HCT116 (cell line): ENCODE results near the gene ARHGEF1. TPM values are rescaled to one million over a fixed set of nuclear protein-coding genes. Genes with fewer than 3 reads are reported as not detected.

Experiments used
- ATAC-seq: fragments of 200-7000 bp; cut with Tn5 transposase; 2 replicates; pipeline ENCODE4 v1.9.1; 2020; ENCODE audit warnings: mild to moderate bottlenecking, moderate library complexity
- BruUV-seq: library from RNA; stranded (reverse); fragments of 400-500 nt; replicated peaks from 2 replicates; lab custom pipeline; 2021; lab: Mats Ljungman, UMichigan
- CTCF ChIA-PET: fragments of 300-600 bp; sonication (Branson Sonifier 250); formaldehyde crosslinking; loops from one replicate; lab custom pipeline; 2021; ENCODE audit warnings: antibody characterized with exemption; lab: Charles Lee
- POLR2A ChIA-PET: fragments of 300-600, 350-600 bp; sonication (Branson Sonifier 250); formaldehyde crosslinking; loops from one replicate; lab custom pipeline; 2021; ENCODE audit warnings: antibody characterized with exemption; lab: Charles Lee
- RAD21 ChIA-PET, 2 experiments: fragments of 300-600 bp; sonication (Branson Sonifier 250); formaldehyde crosslinking; loops; one replicate each; lab custom pipeline; 2023; ENCODE audit warnings: low total read pairs in 2 of 2; ENCODE audit not compliant: uncharacterized antibody in 2 of 2, unreplicated experiment in 2 of 2, low non-redundant PET in 1 of 2; lab: Charles Lee
- DNase-seq: peaks from one replicate; pipeline ENCODE4 v3.0.0-alpha.2; 2010; ENCODE audit warnings: low read depth, low spot score
- H2AFZ ChIP-seq: fragments of 200-600 bp; shearing (Covaris generic), sonication (generic); 2 replicates; pipeline ENCODE4 v1.6.1; 2017; ENCODE audit warnings: low read depth, mixed run types, mixed read lengths, antibody characterized with exemption, low read length; ENCODE audit not compliant: poor library complexity, severe bottlenecking
- H3K27ac ChIP-seq: 2 replicates; pipeline ENCODE4 v1.5.1; 2012; ENCODE audit warnings: low read depth, low read length
- H3K27me3 ChIP-seq: fragments of 200-600 bp; sonication (generic); 2 replicates; pipeline ENCODE4 v1.6.1; 2016; ENCODE audit warnings: mixed run types, low read length, mixed read lengths; ENCODE audit not compliant: insufficient read depth
- H3K36me3 ChIP-seq, 2 experiments: fragments of 200-500 bp in 1 of 2; fragments of 200-600 bp in 1 of 2; sonication (Bioruptor generic) in 1 of 2; sonication (generic) in 1 of 2; 2 replicates each; pipeline versions ENCODE4 v1.5.1 to v1.6.1; 2014 to 2016; ENCODE audit warnings: low read length in 2 of 2, inconsistent platforms in 1 of 2, mixed read lengths in 1 of 2, mixed run types in 1 of 2; ENCODE audit not compliant: insufficient read depth in 2 of 2, control insufficient read depth in 1 of 2
- H3K4me1 ChIP-seq, 2 experiments: fragments of 200-600 bp in 1 of 2; sonication (generic) in 1 of 2; 2 replicates each; pipeline versions ENCODE4 v1.5.1 to v1.6.1; 2012 to 2017; ENCODE audit warnings: low read length in 2 of 2, inconsistent platforms in 1 of 2, mild to moderate bottlenecking in 1 of 2, mixed read lengths in 1 of 2, mixed run types in 1 of 2, moderate library complexity in 1 of 2; ENCODE audit not compliant: insufficient read depth in 2 of 2, control insufficient read depth in 1 of 2
- H3K4me2 ChIP-seq: fragments of 200-600 bp; sonication (generic); 2 replicates; pipeline ENCODE4 v1.6.1; 2017; ENCODE audit warnings: mixed run types, low read length, mixed read lengths
- H3K4me3 ChIP-seq, 2 experiments: fragments of 200-600 bp in 1 of 2; sonication (generic) in 1 of 2; replicated peaks in 1 of 2; 2 replicates each; pipeline ENCODE4 v1.5.1; 2011 to 2016; ENCODE audit warnings: low read length in 2 of 2, control low read depth in 1 of 2, low read depth in 1 of 2, mild to moderate bottlenecking in 1 of 2, mixed read lengths in 1 of 2, mixed run types in 1 of 2
- H3K79me2 ChIP-seq: fragments of 200-600 bp; sonication (generic); 2 replicates; pipeline ENCODE4 v1.6.1; 2017; ENCODE audit warnings: mild to moderate bottlenecking, mixed run types, low read length, moderate library complexity, mixed read lengths; ENCODE audit not compliant: insufficient read depth
- H3K9ac ChIP-seq: fragments of 200-600 bp; sonication (generic); 2 replicates; pipeline ENCODE4 v1.6.1; 2016; ENCODE audit warnings: low read length, mixed read lengths
- H3K9me2 ChIP-seq: fragments of 200-600 bp; sonication (generic), shearing (Covaris generic); 2 replicates; pipeline ENCODE4 v1.6.1; 2017; ENCODE audit warnings: mixed run types, mild to moderate bottlenecking, moderate library complexity; ENCODE audit not compliant: insufficient read depth
- H3K9me3 ChIP-seq, 2 experiments: fragments of 200-500 bp in 1 of 2; fragments of 200-600 bp in 1 of 2; sonication (Bioruptor generic) in 1 of 2; sonication (generic) in 1 of 2; 2 replicates each; pipeline ENCODE4 v1.6.1; 2014 to 2017; ENCODE audit warnings: low read length in 2 of 2, mixed read lengths in 2 of 2, inconsistent platforms in 1 of 2, low read depth in 1 of 2, mild to moderate bottlenecking in 1 of 2, mixed run types in 1 of 2, moderate library complexity in 1 of 2; ENCODE audit not compliant: control insufficient read depth in 1 of 2, insufficient read depth in 1 of 2
- H4K20me1 ChIP-seq: fragments of 200-600 bp; sonication (generic), shearing (Covaris generic); 2 replicates; pipeline ENCODE4 v1.6.1; 2017; ENCODE audit warnings: mixed run types, mild to moderate bottlenecking, moderate library complexity; ENCODE audit not compliant: insufficient read depth
- ATF3 ChIP-seq: IDR thresholded peaks from 2 replicates; pipeline ENCODE4 v1.6.1; 2012
- CBX3 ChIP-seq: IDR thresholded peaks from 2 replicates; pipeline ENCODE4 v1.6.1; 2012; ENCODE audit warnings: low read depth
- CEBPB ChIP-seq: IDR thresholded peaks from 2 replicates; pipeline ENCODE4 v1.6.1; 2012; ENCODE audit warnings: low read depth
- CTCF ChIP-seq, 3 experiments: fragments of 200-600 bp in 1 of 3; sonication (generic) in 1 of 3; IDR thresholded peaks in 2 of 3; conservative IDR thresholded peaks in 1 of 3; 2 replicates each; pipeline ENCODE4 v1.5.1; 2012 to 2017; ENCODE audit warnings: low read depth in 2 of 3, low read length in 2 of 3, antibody characterized with exemption in 1 of 3, borderline replicate concordance in 1 of 3, control low read depth in 1 of 3, mild to moderate bottlenecking in 1 of 3, mixed read lengths in 1 of 3, mixed run types in 1 of 3, moderate library complexity in 1 of 3; ENCODE audit not compliant: insufficient read depth in 1 of 3
- EGR1 ChIP-seq: IDR thresholded peaks from 2 replicates; pipeline ENCODE4 v1.6.1; 2012; ENCODE audit warnings: low read depth
- ELF1 ChIP-seq: IDR thresholded peaks from 2 replicates; pipeline ENCODE4 v1.6.1; 2012; ENCODE audit warnings: low read depth, borderline replicate concordance
- EZH2 ChIP-seq: fragments of 200-600 bp; sonication (generic); IDR thresholded peaks from 2 replicates; pipeline ENCODE4 v1.6.1; 2017; ENCODE audit warnings: antibody characterized with exemption, mixed run types
- EZH2phosphoT487 ChIP-seq: fragments of 200-600 bp; IDR thresholded peaks from 2 replicates; pipeline ENCODE4 v1.6.1; 2018; ENCODE audit warnings: antibody characterized with exemption, borderline replicate concordance
- FOSL1 ChIP-seq: IDR thresholded peaks from 2 replicates; pipeline ENCODE4 v1.6.1; 2012; ENCODE audit warnings: low read depth
- JUND ChIP-seq: IDR thresholded peaks from 2 replicates; pipeline ENCODE4 v1.6.1; 2012
- MAX ChIP-seq: IDR thresholded peaks from 2 replicates; pipeline ENCODE4 v1.6.1; 2012
- POLR2AphosphoS5 ChIP-seq: IDR thresholded peaks from 2 replicates; pipeline ENCODE4 v1.6.1; 2011; ENCODE audit warnings: mild to moderate bottlenecking, low read depth, low read length, moderate library complexity
- RAD21 ChIP-seq: IDR thresholded peaks from 2 replicates; pipeline ENCODE4 v1.6.1; 2012; ENCODE audit warnings: low read depth, mild to moderate bottlenecking
- REST ChIP-seq: IDR thresholded peaks from 2 replicates; pipeline ENCODE4 v1.6.1; 2012; ENCODE audit warnings: low read depth
- SIN3A ChIP-seq: IDR thresholded peaks from 2 replicates; pipeline ENCODE4 v1.6.1; 2012; ENCODE audit warnings: low read depth
- SP1 ChIP-seq: IDR thresholded peaks from 2 replicates; pipeline ENCODE4 v1.6.1; 2012; ENCODE audit warnings: low read depth
- SRF ChIP-seq: IDR thresholded peaks from 2 replicates; pipeline ENCODE4 v1.6.1; 2012; ENCODE audit warnings: low read depth
- YY1 ChIP-seq: IDR thresholded peaks from 2 replicates; pipeline ENCODE4 v1.6.1; 2011; ENCODE audit warnings: low read length, low read depth, moderate library complexity, mild to moderate bottlenecking; ENCODE audit not compliant: insufficient replicate concordance; ENCODE audit errors: extremely low read depth
- ZFX ChIP-seq: fragments of 450-650 bp; IDR thresholded peaks from 2 replicates; pipeline ENCODE4 v1.6.1; 2017
- ZNF274 ChIP-seq: fragments of 200-500 bp; sonication (Bioruptor generic); IDR thresholded peaks from 2 replicates; pipeline ENCODE4 v1.6.1; 2014; ENCODE audit warnings: mild to moderate bottlenecking, low read depth, low read length, inconsistent platforms
- intact Hi-C: fragments of 100-400 bp; cut with micrococcal nuclease; formaldehyde crosslinking; loops from 2 replicates; pipeline ENCODE4 v1.10.0; 2022
- total RNA-seq: library from RNA; stranded (reverse); gene quantifications from one replicate; pipeline ENCODE4 v1.2.1, GENCODE V29; 2021; ENCODE audit not compliant: unreplicated experiment

ARHGEF1 gene
- total RNA-seq, 1 experiment from 2014 or later = 110 TPM

GRCh38 chr19:41859618-41860418 lies 23.2 kb upstream of the ARHGEF1 start, which contains the start of gene RPS19:
Gene RPS19, plus strand, starts transcription at chr19:41860255. Its CDS starts 520 bp downstream, at chr19:41860775.
- Histone ChIP-seq H3K9me2 (no peaks in the 10 kb centered on the region), H3K4me2 (peak within 1 kb of the TSS; percentile 88), H3K36me3 (peaks cover 40 to 45% of the 10 kb centered on the region in 2 experiments), H3K4me3 (peak within 1 kb of the TSS; percentile 73 to 100), H4K20me1 (peaks cover 24% of the 10 kb centered on the region; the same call in 1 of the 2 replicates), H2AFZ (peak within 1 kb of the TSS; percentile 72), H3K9ac (peak within 1 kb of the TSS; percentile 96), H3K27me3 (no peaks in the 10 kb centered on the region), H3K27ac (peak within 1 kb of the TSS; percentile 99), H3K4me1 (peaks cover 26 to 47% of the 10 kb centered on the region in 2 experiments), H3K9me3 (no peaks in the 10 kb centered on the region), H3K79me2 (peaks cover 48% of the 10 kb centered on the region)
- BruUV-seq = no TSS peak
- CTCF ChIA-PET = interaction anchor here (0.7 to 2.1 kb wide), 6 partner anchors 11 to 107 kb away, joined by 3 to 11 read pairs (median 4); no protein-coding TSS in a partner anchor
- RAD21 ChIA-PET = interaction anchor here in 1 of 2 experiments (1.5 kb wide), 1 partner anchor 100 kb away, joined by 3 read pairs; the partner anchor contains the start of gene RABAC1
- ATAC-seq (peak; percentile 89), DNase-seq (peak; percentile 97)
- intact Hi-C loops = no loop called here
- POLR2A ChIA-PET = interaction anchor here (0.9 to 3.2 kb wide), 12 partner anchors 9 to 216 kb away, joined by 3 to 36 read pairs (median 6); partner anchors contain the start of genes RABAC1 and ZNF574
- TF ChIP-seq RAD21 = no peak
- no peak; the same call in 1 of the 2 replicates for TF ChIP-seq EGR1
- TF ChIP-seq SIN3A = peak; percentile 39; the same call in 1 of the 2 replicates
- no peak for TF ChIP-seq FOSL1
- no peak for TF ChIP-seq JUND
- TF ChIP-seq ELF1 = peak; percentile 100
- peak; percentile 68 for TF ChIP-seq MAX
- no peak for TF ChIP-seq CEBPB
- TF ChIP-seq SP1 = peak; percentile 98
- peak; percentile 95; the same call in 1 of the 2 replicates for TF ChIP-seq ZFX
- no peak for TF ChIP-seq ATF3
- TF ChIP-seq YY1 = peak; percentile 78
- no peak for TF ChIP-seq REST
- TF ChIP-seq EZH2 = no peak
- TF ChIP-seq CBX3 = no peak; the same call in 1 of the 2 replicates
- no peak for TF ChIP-seq ZNF274
- TF ChIP-seq EZH2phosphoT487 = no peak
- TF ChIP-seq SRF = peak; percentile 74; the same call in 1 of the 2 replicates
- TF ChIP-seq POLR2AphosphoS5 = peak; percentile 89
- TF ChIP-seq CTCF (IDR thresholded peaks at IDR 0.05 in 2 of 3, conservative IDR thresholded peaks at IDR 0.05 in 1 of 3; ENCODE audit: borderline replicate concordance in 1 of 3, insufficient read depth in 1 of 3, low read depth in 2 of 3, low read length in 2 of 3) = peak in 2 of 3 experiments; percentile 34 to 62; a peak in 3 of 6 replicates
